Esophagus muscularis mucosa (tissue), 4 donors: Measurements from ENCODE around the gene MYH7B. TPM values are rescaled to one million over a fixed set of nuclear protein-coding genes. Genes with fewer than 3 reads are reported as not detected.

ENCODE experiments used
- DNase-seq: peaks from one replicate; pipeline ENCODE4 v3.0.0-alpha.2; 2017; ENCODE audit errors: extremely low spot score
- H3K27ac ChIP-seq, 4 donors: fragments of 200-600 bp; sonication (generic); replicated peaks in 1 of 4; 1 replicate in 3 of 4; 2 replicates in 1 of 4; pipeline ENCODE4 v1.5.1; 2016 to 2019; ENCODE audit warnings: mild to moderate bottlenecking in 1 of 4
- H3K27me3 ChIP-seq, 4 donors: fragments of 200-600 bp; sonication (generic); one replicate each; pipeline versions ENCODE4 v1.5.1 to v1.6.0; 2016 to 2019
- H3K36me3 ChIP-seq, 4 donors: fragments of 200-600 bp; sonication (generic); one replicate each; pipeline ENCODE4 v1.5.1; 2016 to 2019
- H3K4me1 ChIP-seq, 4 donors: fragments of 200-600 bp; sonication (generic); one replicate each; pipeline ENCODE4 v1.5.1; 2016 to 2019
- H3K4me3 ChIP-seq, 4 donors: fragments of 200-600 bp; sonication (generic); 1 replicate in 2 of 4; 2 replicates in 2 of 4; pipeline ENCODE4 v1.5.1; 2016 to 2019; ENCODE audit warnings: mild to moderate bottlenecking in 4 of 4, moderate library complexity in 1 of 4
- H3K9me3 ChIP-seq, 4 donors: fragments of 200-600 bp; sonication (generic); 1 replicate in 3 of 4; 2 replicates in 1 of 4; pipeline ENCODE4 v1.5.1; 2016 to 2019
- EP300 ChIP-seq: sonication (generic); formaldehyde crosslinking; IDR thresholded peaks from one replicate; pipeline ENCODE4 v1.6.1; 2017; ENCODE audit warnings: antibody characterized with exemption
- POLR2A ChIP-seq: fragments of 450-650 bp; IDR thresholded peaks from one replicate; pipeline ENCODE4 v1.6.1; 2017; ENCODE audit warnings: antibody characterized with exemption, moderate library complexity, mild to moderate bottlenecking, low read depth
- POLR2AphosphoS5 ChIP-seq, 2 donors: sonication (generic); formaldehyde crosslinking; IDR thresholded peaks; one replicate each; pipeline ENCODE4 v1.6.1; 2017; ENCODE audit warnings: antibody characterized with exemption in 2 of 2
- WGBS: methylation state at CpG from one replicate; pipeline ENCODE4 v1.1.5; 2018; 5-methylcytosine and 5-hydroxymethylcytosine counted together
- intact Hi-C: fragments of 100-400 bp; cut with DNase I; formaldehyde crosslinking; loops from one replicate; pipeline ENCODE4 v1.15.1; 2023
- total RNA-seq, 4 donors: library from RNA; depleted of rRNA; stranded (reverse); fragments of >200 nt; gene quantifications; one replicate each; pipeline versions ENCODE4 v1.1.0 to v1.2.1, GENCODE V29; 2016
- TF ChIP-seq, protein P1 (sequence below), 3 experiments: fragments of 200-600 bp in 2 of 3; fragments of 450-650 bp in 1 of 3; sonication (generic) in 2 of 3; IDR thresholded peaks; one replicate each; pipeline ENCODE4 v1.5.1; 2017 to 2019; ENCODE audit warnings: antibody characterized with exemption in 3 of 3, mild to moderate bottlenecking in 2 of 3, moderate library complexity in 1 of 3

The MYH7B gene
- total RNA-seq, 4 donors from 2014 or later, result 0.17 to 0.84 (median 0.37) TPM

DNA sequence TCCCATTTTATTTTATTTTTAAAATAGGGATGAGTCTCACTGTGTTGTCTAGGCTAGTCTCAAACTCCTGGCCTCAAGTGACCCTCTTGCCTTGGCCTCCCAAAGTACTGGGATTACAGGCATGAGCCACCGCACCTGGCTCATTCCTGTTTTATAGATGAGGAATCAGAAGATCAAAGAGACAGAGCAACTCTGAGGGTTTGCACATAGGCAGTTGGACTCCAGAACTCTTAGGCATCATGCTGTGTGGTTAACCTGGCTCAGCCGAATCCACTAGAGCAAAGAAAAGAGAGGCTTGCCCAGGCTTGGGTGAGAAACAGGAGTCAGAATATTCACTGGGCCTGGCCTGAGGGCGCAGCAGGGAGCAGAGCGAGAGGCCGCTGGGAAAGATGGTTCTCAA is 9.4 kb downstream of the MYH7B start:
- intact Hi-C loops, result no loop called here
- Histone ChIP-seq H3K27me3 (no peaks in the 10 kb centered on the region), H3K9me3 (no peaks in the 10 kb centered on the region), H3K4me3 (no peak overlapping the region), H3K27ac (no peak overlapping the region), H3K4me1 (peaks cover 0 to 5% (median 0%) of the 10 kb centered on the region in 4 donors), H3K36me3 (no peaks in the 10 kb centered on the region)
- DNase-seq, result no peak
- WGBS, result 91% methylated on average over 5 of the region's 5 CpGs
- TF ChIP-seq POLR2AphosphoS5 (IDR thresholded peaks at IDR 0.05) (no peak), POLR2A (no peak), EP300 (no peak)
- TF ChIP-seq, protein P1, sequence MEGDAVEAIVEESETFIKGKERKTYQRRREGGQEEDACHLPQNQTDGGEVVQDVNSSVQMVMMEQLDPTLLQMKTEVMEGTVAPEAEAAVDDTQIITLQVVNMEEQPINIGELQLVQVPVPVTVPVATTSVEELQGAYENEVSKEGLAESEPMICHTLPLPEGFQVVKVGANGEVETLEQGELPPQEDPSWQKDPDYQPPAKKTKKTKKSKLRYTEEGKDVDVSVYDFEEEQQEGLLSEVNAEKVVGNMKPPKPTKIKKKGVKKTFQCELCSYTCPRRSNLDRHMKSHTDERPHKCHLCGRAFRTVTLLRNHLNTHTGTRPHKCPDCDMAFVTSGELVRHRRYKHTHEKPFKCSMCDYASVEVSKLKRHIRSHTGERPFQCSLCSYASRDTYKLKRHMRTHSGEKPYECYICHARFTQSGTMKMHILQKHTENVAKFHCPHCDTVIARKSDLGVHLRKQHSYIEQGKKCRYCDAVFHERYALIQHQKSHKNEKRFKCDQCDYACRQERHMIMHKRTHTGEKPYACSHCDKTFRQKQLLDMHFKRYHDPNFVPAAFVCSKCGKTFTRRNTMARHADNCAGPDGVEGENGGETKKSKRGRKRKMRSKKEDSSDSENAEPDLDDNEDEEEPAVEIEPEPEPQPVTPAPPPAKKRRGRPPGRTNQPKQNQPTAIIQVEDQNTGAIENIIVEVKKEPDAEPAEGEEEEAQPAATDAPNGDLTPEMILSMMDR (IDR thresholded peaks at IDR 0.05), result no peak

DNA sequence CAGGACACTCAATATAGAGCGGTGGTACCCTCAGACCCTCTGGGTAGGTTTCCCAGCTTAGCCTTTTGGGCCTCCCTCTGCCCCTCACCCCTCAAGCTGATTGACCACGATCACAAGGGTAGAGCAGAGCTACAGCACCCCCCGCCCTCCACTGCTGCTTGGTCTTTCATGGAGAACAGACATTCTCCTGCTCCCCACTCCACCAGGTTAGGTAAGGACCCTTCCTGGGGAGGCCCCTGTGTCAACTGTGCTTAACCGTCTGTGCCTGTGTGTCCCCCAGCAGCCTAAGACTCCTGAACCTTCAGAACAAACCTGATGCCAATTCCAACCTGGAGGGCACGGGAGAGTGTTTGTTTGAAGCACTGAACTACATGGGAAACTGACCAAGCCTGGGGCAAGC is 11.8 kb downstream of the MYH7B start:
- Histone ChIP-seq H3K4me1 (peaks cover 0 to 5% (median 0%) of the 10 kb centered on the region in 4 donors), H3K36me3 (no peaks in the 10 kb centered on the region), H3K27me3 (no peaks in the 10 kb centered on the region), H3K27ac (no peak overlapping the region), H3K9me3 (no peaks in the 10 kb centered on the region), H3K4me3 (no peak overlapping the region)
- DNase-seq, result no peak
- TF ChIP-seq, protein P1 (IDR thresholded peaks at IDR 0.05), result no peak
- TF ChIP-seq POLR2A (no peak), POLR2AphosphoS5 (IDR thresholded peaks at IDR 0.05) (no peak), EP300 (no peak)
- intact Hi-C loops, result no loop called here
- WGBS, result 95% methylated on average over 5 of the region's 5 CpGs

DNA sequence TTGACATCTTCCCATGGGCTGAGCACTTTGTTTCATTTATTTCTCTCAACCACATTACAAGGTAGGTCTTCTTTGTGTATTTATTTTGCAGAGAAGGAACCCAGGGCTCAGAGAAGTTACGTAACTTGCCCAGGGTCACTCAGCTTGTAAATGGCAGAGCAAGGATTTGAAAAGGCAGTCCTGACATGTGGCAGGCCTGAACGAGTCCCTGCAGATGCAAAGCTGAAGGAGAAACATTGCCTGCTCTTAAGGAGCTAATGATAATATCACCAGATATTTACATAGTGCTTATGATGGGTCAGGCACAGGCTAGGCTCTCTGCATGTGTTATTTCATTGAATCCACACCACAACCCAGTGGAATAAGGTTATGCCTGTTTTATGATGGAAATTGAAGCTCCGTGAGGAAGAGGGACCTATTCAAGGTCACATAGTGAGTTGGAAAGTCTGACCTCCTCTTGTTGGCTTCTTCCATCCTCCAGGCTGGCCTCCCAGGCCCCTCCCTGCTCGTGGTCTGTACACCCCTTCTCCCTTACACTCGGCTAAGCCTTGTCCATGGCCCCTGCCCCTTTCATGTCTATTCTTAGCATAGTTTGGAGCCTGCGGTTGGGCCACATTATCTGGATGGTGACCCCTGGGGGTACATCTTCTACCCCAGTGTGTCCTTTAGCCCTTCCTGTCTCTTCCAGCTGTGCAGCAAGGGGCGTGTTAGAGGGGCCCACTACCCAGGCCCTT is 12.5 kb downstream of the MYH7B start:
- no peak for DNase-seq
- 92% methylated on average over 6 of the region's 7 CpGs for WGBS
- H3K4me1 ChIP-seq, result peaks cover 0 to 5% (median 0%) of the 10 kb centered on the region in 4 donors
- intact Hi-C loops, result no loop called here
- TF ChIP-seq POLR2A, result no peak
- TF ChIP-seq, protein P1 (IDR thresholded peaks at IDR 0.05), result no peak
- TF ChIP-seq POLR2AphosphoS5 (IDR thresholded peaks at IDR 0.05), result no peak
- no peak for TF ChIP-seq EP300
- H3K9me3 ChIP-seq, result no peaks in the 10 kb centered on the region
- no peaks in the 10 kb centered on the region for H3K27me3 ChIP-seq
- H3K4me3 ChIP-seq, result no peak overlapping the region
- no peak overlapping the region for H3K27ac ChIP-seq
- no peaks in the 10 kb centered on the region for H3K36me3 ChIP-seq

DNA sequence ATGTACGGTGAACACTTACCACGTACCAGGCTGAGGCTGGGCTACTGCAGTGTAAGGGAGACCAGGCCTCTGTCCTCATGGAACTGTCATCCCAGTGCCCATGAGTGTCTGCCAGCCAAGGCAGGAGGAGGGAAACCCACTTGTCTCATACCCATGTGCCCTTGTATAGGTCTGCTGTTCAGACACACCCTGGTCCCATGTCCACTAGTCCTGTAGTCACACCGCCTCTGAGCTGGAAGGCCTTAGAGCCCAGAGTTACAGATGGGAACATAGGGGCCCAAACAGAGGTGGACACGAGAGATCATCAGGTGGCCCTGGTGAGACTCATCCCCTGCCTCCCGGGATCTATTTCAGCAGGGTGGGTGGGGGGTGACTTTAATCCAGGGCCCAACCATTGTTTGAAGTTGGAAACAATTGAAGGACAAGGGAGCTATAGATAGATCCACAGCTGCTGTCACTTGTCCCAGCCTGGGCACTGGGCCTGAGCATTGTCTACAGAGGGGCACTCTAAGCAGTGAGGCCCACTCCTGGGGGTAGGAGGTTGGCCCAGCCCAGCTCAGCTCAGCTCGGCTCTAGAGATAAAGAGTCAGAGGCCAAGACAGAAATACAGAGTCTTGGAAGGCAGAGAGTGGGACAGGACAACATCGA is 14.6 kb downstream of the MYH7B start:
- Histone ChIP-seq H3K27ac (no peak overlapping the region), H3K27me3 (no peaks in the 10 kb centered on the region), H3K36me3 (no peaks in the 10 kb centered on the region), H3K9me3 (no peaks in the 10 kb centered on the region), H3K4me1 (peaks cover 0 to 5% (median 0%) of the 10 kb centered on the region in 4 donors), H3K4me3 (no peak overlapping the region)
- 95% methylated on average over 6 of the region's 7 CpGs for WGBS
- intact Hi-C loops, result no loop called here
- no peak for DNase-seq
- no peak for TF ChIP-seq POLR2A
- no peak for TF ChIP-seq EP300
- TF ChIP-seq POLR2AphosphoS5 (IDR thresholded peaks at IDR 0.05), result no peak
- TF ChIP-seq, protein P1 (IDR thresholded peaks at IDR 0.05), result no peak
